ENCODE results near the gene ZNF524. TPM values are rescaled to one million over a fixed set of nuclear protein-coding genes. Genes with fewer than 3 reads are reported as not detected.
A peak's percentile ranks its signal among the peaks of the same experiment; 100 is the strongest.

ZNF524 gene
- total and polyA plus RNA-seq, 2 experiments from 2014 or later, result 17.3 to 29.1 TPM

- Histone ChIP-seq H3K4me1 (ENCODE audit: low read depth) (no peaks in the 10 kb centered on the region), H3K9me3 (ENCODE audit: low read depth) (no peaks in the 10 kb centered on the region), H3K27me3 (no peaks in the 10 kb centered on the region), H3K27ac (no peak overlapping the region), H3K4me3 (no peak overlapping the region), H3K36me3 (peaks cover 9% of the 10 kb centered on the region)
- no peak for DNase-seq (ENCODE audit: low read depth in 1 of 2, low spot score in 1 of 2)
- no peak for TF ChIP-seq CTCF (IDR thresholded peaks at IDR 0.05; ENCODE audit: low read depth, low read length)
Measured at GRCh38 chr19:55596304-55596703, 3.8 kb upstream of the ZNF524 start.

GRCh38 chr19:55597501-55597921 is 2.6 kb upstream of the ZNF524 start:
- Histone ChIP-seq H3K4me3 (no peak overlapping the region), H3K4me1 (ENCODE audit: low read depth) (no peaks in the 10 kb centered on the region)
- TF ChIP-seq CTCF (IDR thresholded peaks at IDR 0.05; ENCODE audit: low read depth, low read length), result no peak

GRCh38 chr19:55598034-55598433 is 2.1 kb upstream of the ZNF524 start:
- H3K27me3 ChIP-seq, result no peaks in the 10 kb centered on the region
- H3K4me1 ChIP-seq (ENCODE audit: low read depth), result no peaks in the 10 kb centered on the region
- no peak for TF ChIP-seq CTCF (IDR thresholded peaks at IDR 0.05; ENCODE audit: low read depth, low read length)
- peaks cover 9% of the 10 kb centered on the region for H3K36me3 ChIP-seq
- no peak overlapping the region for H3K27ac ChIP-seq
- no peak for DNase-seq (ENCODE audit: low read depth in 1 of 2, low spot score in 1 of 2)
- no peak overlapping the region for H3K4me3 ChIP-seq
- H3K9me3 ChIP-seq (ENCODE audit: low read depth), result no peaks in the 10 kb centered on the region

More at GRCh38 chr19:55597501-55597921, 2.6 kb upstream of the ZNF524 start:
- no peaks in the 10 kb centered on the region for H3K27me3 ChIP-seq
- no peaks in the 10 kb centered on the region for H3K9me3 ChIP-seq (ENCODE audit: low read depth)
- peaks cover 9% of the 10 kb centered on the region for H3K36me3 ChIP-seq
- no peak for DNase-seq (ENCODE audit: low read depth in 1 of 2, low spot score in 1 of 2)
- no peak overlapping the region for H3K27ac ChIP-seq

- peaks cover 9% of the 10 kb centered on the region for H3K36me3 ChIP-seq
- no peaks in the 10 kb centered on the region for H3K4me1 ChIP-seq (ENCODE audit: low read depth)
- peak; percentile 94 to 97 for DNase-seq (ENCODE audit: low read depth in 1 of 2, low spot score in 1 of 2)
- no peaks in the 10 kb centered on the region for H3K27me3 ChIP-seq
- H3K9me3 ChIP-seq (ENCODE audit: low read depth), result no peaks in the 10 kb centered on the region
- peak overlapping the region; percentile 98 for H3K27ac ChIP-seq
- no peak for TF ChIP-seq CTCF (IDR thresholded peaks at IDR 0.05; ENCODE audit: low read depth, low read length)
- peak overlapping the region; percentile 65 for H3K4me3 ChIP-seq
Measured at GRCh38 chr19:55598719-55599467, 1.2 kb upstream of the ZNF524 start.

- Histone ChIP-seq H3K27ac (peak within 1 kb of the TSS; percentile 98), H3K4me1 (ENCODE audit: low read depth) (no peaks in the 10 kb centered on the region), H3K27me3 (no peaks in the 10 kb centered on the region), H3K36me3 (peaks cover 9% of the 10 kb centered on the region), H3K4me3 (peak within 1 kb of the TSS; percentile 65), H3K9me3 (ENCODE audit: low read depth) (no peaks in the 10 kb centered on the region)
- DNase-seq (ENCODE audit: low read depth in 1 of 2, low spot score in 1 of 2), result peak; percentile 99 to 100
- TF ChIP-seq CTCF (IDR thresholded peaks at IDR 0.05; ENCODE audit: low read depth, low read length), result no peak
Measured at GRCh38 chr19:55599468-55599841, 633 bp upstream of the ZNF524 start, which contains the start of gene FIZ1. FIZ1 (minus strand) TSS chr19:55599517; CDS start chr19:55597865, 1,652 bp downstream.

All from cardiac muscle cell (in vitro differentiated cells and primary cell).